Mesodermal cell (in vitro differentiated cells): Measurements from ENCODE around the gene PDGFRB. TPM values are rescaled to one million over a fixed set of nuclear protein-coding genes. Genes with fewer than 3 reads are reported as not detected.
A peak's percentile ranks its signal among the peaks of the same experiment; 100 is the strongest.

Experiments
- H3K27ac ChIP-seq: 2 replicates; pipeline ENCODE4 v1.7.0; 2013; ENCODE audit warnings: mild to moderate bottlenecking, low read depth, low read length, moderate library complexity; ENCODE audit not compliant: severe bottlenecking
- H3K36me3 ChIP-seq: 2 replicates; pipeline ENCODE4 v1.7.1; 2013; ENCODE audit warnings: mild to moderate bottlenecking, low read length, moderate library complexity; ENCODE audit not compliant: control insufficient read depth, insufficient read depth
- H3K4me1 ChIP-seq: one replicate; pipeline ENCODE4 v1.7.1; 2013; ENCODE audit warnings: mild to moderate bottlenecking, low read length; ENCODE audit not compliant: insufficient read depth, control insufficient read depth, poor library complexity, severe bottlenecking
- H3K4me3 ChIP-seq: 2 replicates; pipeline ENCODE4 v1.7.0; 2013; ENCODE audit warnings: low read length, control low read depth, mild to moderate bottlenecking; ENCODE audit not compliant: insufficient read depth, poor library complexity, severe bottlenecking; ENCODE audit errors: extremely low read depth
- H3K9me3 ChIP-seq: 2 replicates; pipeline ENCODE4 v1.7.1; 2013; ENCODE audit warnings: mild to moderate bottlenecking, low read length, moderate library complexity; ENCODE audit not compliant: control insufficient read depth
- WGBS, 2 experiments: methylation state at CpG; one replicate each; pipeline ENCODE4 v1.1.5; 2013; ENCODE audit warnings: missing lambda C conversion rate in 2 of 2; ENCODE audit not compliant: insufficient coverage in 2 of 2; 5-methylcytosine and 5-hydroxymethylcytosine counted together
- polyA plus RNA-seq, 2 experiments: library from polyadenylated mRNA; stranded (reverse); fragments of 50-300 nt; gene quantifications; one replicate each; pipeline ENCODE4 v1.2.3, GENCODE V29; 2013

PDGFRB gene
- polyA plus RNA-seq (2013, experiment 1 of 2) = 95.2 TPM
- 84.5 TPM for polyA plus RNA-seq (2013, experiment 2 of 2)

DNA sequence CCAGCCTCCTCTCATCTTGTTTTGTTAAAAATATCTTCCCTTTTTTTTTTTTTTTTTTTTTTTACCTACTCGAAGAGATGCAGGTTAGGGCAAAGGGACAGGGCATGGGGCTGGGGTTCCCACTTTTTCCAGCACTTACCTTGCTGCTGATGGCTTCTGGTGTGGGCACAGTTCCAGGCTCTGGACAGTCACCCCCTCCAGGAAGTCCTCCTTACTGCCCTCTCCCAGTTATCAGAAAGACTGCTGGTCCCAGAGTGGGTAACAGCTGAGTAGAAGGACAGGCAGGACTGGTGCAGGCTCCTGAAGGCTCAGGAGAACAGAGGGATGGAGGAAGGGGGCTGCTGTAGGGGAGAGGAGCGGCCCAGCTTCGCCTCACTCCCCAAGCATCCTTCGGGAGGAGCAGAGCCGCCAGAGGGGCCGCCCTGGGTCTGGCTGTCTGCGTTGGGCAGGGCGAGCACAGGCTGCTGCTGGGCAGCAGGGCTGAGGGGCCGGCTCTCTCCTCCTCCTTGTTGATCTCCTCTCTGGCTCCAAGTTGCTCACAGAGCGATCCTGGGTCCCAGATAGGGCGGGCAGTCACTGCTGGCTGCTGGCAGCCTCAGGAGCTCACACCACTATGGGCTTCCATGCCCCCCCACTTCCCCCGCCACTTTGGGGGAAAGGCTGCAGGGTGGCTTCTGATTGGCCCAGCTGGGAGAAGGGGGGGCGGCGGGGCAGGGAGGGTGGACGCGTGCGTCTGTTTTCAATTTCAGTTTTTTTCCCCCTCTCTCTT is at the start of gene PDGFRB:
Gene PDGFRB (minus strand): TSS at position 588 of the 769 bp plus-strand sequence. CDS start 18,798 bp downstream, outside the sequence.
- Histone ChIP-seq H3K27ac (peak within 1 kb of the TSS; percentile 84), H3K4me1 (peaks cover 67% of the 10 kb centered on the region), H3K36me3 (peaks cover 15% of the 10 kb centered on the region), H3K4me3 (peak within 1 kb of the TSS; percentile 54), H3K9me3 (no peaks in the 10 kb centered on the region)
- WGBS, 2 experiments = 11 to 13% methylated on average over 6 to 10 of the region's 17 CpGs

DNA sequence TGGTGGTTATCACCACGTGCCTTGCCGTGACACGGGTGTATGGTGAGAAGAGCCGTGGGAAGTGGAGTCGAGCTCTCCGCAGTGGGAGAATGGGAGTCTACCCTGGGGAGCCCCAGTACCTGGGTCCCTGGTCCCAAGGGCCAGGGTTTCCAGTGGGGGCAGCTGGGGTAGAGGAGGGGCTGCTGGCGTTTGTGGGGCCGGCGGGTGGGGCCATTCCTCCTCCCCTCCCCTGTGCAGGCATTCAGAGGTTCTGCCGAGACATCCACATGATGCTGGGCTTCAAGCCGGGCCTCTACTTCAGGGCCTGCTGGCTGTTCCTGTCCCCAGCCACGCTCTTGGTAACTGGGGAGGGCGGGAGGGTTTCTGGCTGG is 48.9 kb upstream of the PDGFRB start:
- H3K9me3 ChIP-seq = no peaks in the 10 kb centered on the region
- no peak overlapping the region for H3K27ac ChIP-seq
- no peaks in the 10 kb centered on the region for H3K36me3 ChIP-seq
- H3K4me1 ChIP-seq = peaks cover 3% of the 10 kb centered on the region
- WGBS, 2 experiments = 90 to 98% methylated on average over 10 to 11 of the region's 13 CpGs
- no peak overlapping the region for H3K4me3 ChIP-seq

DNA sequence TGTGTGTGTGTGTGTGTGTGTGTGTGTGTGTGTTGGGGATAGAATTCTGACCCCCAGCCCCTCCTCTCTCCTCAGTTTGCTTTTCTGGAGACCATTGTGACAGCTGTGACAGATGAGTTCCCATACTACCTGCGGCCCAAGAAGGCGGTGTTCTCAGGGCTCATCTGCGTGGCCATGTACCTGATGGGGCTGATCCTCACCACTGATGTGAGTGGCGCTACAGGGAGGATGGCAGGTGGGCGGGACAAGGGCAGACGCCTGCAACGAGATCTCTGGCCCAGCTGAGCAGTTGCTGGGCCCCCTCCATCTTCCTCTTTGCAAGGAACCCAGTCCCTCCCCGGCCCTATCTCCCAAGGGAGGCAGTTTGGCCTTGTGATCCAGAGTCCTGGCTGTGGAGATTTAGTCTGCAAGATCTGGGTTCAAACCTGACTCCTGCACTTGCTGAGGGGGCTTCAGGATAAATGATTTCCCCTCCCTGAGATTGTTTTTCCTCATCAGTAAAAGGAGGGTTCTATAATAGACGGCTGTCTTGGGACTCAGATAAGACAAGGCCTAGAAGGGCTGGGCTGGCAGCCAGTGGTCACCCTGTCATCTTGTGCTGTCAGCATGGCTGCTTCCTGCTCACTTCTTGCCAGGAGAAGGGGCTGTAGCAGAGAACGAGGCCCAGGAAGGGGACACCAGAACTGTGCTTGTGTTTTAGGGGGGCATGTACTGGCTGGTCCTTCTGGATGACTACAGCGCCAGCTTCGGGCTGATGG is 48.4 kb upstream of the PDGFRB start:
- WGBS, 2 experiments = 86 to 87% methylated on average over 12 of the region's 12 CpGs
- H3K4me3 ChIP-seq = no peak overlapping the region
- H3K4me1 ChIP-seq = peaks cover 3% of the 10 kb centered on the region
- H3K27ac ChIP-seq = no peak overlapping the region
- H3K9me3 ChIP-seq = no peaks in the 10 kb centered on the region
- no peaks in the 10 kb centered on the region for H3K36me3 ChIP-seq

DNA sequence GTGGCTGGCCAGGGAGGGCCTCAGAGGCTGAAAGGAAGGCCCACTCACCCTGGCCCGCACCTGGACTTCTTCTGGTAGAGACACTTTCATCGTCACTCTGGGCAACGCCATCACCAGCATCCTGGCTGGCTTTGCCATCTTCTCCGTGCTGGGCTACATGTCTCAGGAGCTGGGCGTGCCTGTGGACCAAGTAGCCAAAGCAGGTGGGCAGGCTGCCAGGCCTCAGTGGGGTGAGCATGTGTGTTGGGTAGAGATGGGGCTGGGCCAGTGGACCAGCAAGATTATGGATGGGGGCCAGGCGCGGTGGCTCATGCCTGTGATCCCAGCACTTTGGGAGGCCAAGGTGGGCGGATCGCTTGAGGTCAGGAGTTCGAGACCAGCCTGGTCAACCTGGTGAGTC is 46.9 kb upstream of the PDGFRB start:
- no peaks in the 10 kb centered on the region for H3K9me3 ChIP-seq
- no peaks in the 10 kb centered on the region for H3K36me3 ChIP-seq
- whole genome bisulfite sequencing, 2 experiments = 91 to 93% methylated on average over 9 to 10 of the region's 10 CpGs
- no peaks in the 10 kb centered on the region for H3K4me1 ChIP-seq
- H3K4me3 ChIP-seq = no peak overlapping the region
- H3K27ac ChIP-seq = no peak overlapping the region

DNA sequence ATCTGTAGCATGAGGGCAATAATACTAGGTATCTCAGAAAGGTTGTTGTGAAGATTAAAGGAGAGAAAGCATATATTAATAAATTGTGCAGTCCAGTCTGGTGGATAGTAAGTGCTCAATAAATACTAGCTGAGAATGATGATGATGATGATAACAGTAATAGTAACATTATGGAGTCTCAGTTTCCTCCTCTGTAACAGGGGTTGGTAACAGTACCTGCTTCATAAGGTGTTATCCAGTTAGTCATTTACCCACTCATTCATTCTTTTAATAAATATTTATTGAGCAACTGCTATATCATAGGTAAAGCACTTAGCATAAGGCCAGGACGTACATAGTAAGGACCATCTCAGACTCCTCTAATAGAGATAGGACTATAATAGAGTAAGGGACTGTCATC is 41.8 kb upstream of the PDGFRB start:
- Histone ChIP-seq H3K36me3 (no peaks in the 10 kb centered on the region), H3K4me3 (no peak overlapping the region), H3K4me1 (no peaks in the 10 kb centered on the region), H3K9me3 (no peaks in the 10 kb centered on the region), H3K27ac (no peak overlapping the region)
- no CpG with 5 or more reads among the region's 1 CpG for WGBS, 2 experiments

DNA sequence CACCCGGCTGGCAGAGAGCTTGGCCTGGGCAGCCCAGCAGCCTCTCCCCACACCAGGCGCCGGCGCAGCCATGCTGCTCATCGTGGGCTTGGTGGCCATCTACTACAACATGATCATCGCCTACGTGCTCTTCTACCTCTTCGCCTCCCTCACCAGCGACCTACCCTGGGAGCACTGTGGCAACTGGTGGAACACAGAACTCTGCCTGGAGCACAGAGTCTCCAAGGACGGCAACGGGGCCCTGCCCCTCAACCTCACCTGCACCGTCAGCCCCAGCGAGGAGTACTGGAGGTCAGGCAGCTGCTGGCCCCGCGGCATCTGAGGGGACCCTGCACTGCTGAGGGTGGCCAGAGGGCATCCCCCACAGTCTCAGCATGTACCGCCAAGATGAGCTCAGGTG is 41.3 kb upstream of the PDGFRB start:
- H3K27ac ChIP-seq = no peak overlapping the region
- no peaks in the 10 kb centered on the region for H3K36me3 ChIP-seq
- 90 to 95% methylated on average over 12 to 15 of the region's 16 CpGs for WGBS, 2 experiments
- no peaks in the 10 kb centered on the region for H3K9me3 ChIP-seq
- H3K4me1 ChIP-seq = no peaks in the 10 kb centered on the region
- H3K4me3 ChIP-seq = no peak overlapping the region

DNA sequence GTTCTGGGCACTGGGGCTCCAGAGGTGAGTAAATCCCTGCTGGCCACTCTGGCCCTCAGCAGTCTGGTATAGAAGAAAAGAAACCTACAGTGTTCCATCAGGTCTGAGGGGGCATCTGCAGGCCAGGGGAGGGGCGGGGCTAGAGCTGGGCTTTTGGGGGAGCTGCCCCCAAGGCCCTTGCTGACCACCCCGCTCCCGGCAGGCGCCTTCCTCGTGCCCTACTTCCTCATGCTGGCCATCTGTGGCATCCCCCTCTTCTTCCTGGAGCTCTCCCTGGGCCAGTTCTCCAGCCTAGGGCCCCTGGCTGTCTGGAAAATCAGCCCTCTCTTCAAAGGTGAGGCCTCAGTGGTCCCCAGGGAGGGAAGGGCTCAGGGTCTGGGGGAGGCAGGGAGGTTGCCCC is 40.9 kb upstream of the PDGFRB start:
- Histone ChIP-seq H3K9me3 (no peaks in the 10 kb centered on the region), H3K27ac (no peak overlapping the region), H3K36me3 (no peaks in the 10 kb centered on the region), H3K4me3 (no peak overlapping the region), H3K4me1 (no peaks in the 10 kb centered on the region)
- WGBS, 2 experiments = 94 to 95% methylated on average over 3 to 5 of the region's 5 CpGs

DNA sequence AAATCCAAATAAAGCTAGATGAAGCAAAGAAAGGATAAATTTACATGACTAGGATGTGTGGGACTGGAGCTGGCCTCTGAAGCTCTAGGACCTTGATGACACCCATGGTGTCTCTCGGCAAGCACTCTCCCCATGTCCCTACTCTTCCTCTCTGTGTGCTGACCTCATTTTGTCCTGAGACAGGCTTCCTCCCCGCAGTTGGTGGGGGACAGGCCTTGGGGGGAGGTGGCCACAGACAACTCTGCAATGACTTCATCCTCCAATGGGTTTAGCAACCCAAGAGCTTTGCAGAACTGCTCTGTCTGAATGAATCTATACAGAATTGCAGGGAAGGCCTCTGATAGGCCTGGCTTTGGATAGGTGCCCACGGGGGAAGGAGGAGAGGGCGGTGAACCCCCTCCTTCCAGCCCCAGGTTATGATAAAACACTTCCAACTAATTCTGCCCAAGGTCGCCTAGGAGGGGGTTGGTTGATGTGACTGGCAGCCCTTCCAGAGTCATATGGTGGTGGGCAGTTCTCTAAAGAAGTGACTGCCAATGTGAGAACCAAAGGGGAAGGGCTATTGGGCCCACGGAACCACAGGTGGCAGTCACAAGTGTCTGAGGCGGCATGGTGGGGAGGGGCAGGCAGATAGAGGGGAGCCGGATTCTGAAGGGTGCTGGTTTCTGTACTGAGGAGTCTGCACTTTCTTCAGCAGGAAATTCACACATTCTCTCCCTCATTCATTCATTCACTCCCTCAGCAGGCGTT is 40.3 kb upstream of the PDGFRB start:
- Histone ChIP-seq H3K4me1 (peaks cover 2% of the 10 kb centered on the region), H3K9me3 (no peaks in the 10 kb centered on the region), H3K36me3 (no peaks in the 10 kb centered on the region), H3K27ac (no peak overlapping the region), H3K4me3 (no peak overlapping the region)
- 89 to 97% methylated on average over 4 to 6 of the region's 9 CpGs for WGBS, 2 experiments

DNA sequence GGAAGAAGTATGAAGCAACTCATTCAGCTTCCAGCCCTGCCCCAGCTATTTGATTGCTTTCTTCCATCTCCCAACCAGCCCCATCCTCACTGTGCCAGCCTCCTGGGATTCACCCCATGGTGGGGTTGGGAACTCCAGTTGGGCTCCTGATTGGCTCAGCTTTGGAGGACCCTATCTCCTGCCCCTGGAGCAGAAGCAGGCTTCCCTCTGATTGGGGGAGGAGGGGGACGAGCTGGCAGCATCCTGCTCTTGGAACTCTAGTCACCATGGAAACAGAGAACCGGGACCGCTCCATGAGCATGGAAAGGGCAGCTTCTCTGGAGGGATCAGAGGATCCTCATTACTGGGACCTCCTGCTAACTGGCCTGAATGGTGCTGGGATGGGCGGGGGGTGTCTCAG is 36.8 kb upstream of the PDGFRB start:
- peaks cover 11% of the 10 kb centered on the region for H3K4me1 ChIP-seq
- no peaks in the 10 kb centered on the region for H3K9me3 ChIP-seq

DNA sequence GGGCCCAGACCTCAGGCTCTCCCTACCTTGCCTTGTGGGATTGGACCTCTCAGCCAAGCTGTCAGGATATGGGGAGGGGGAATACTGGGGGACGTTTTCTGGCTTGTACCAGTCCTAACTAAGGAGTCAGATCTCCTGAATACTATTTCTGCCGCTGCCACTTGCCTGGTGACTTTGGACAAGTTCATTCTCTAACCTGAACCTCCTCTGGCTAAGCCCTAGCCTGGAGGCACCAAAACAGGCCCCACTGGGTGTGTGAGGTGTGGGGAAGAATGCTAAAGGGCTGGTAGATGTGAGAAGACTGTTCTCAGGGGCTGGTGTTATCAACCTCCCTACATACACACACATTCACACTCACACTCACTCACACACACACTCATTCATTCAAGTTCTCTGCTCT is 35.3 kb upstream of the PDGFRB start:
- Histone ChIP-seq H3K4me3 (no peak overlapping the region), H3K36me3 (no peaks in the 10 kb centered on the region), H3K9me3 (no peaks in the 10 kb centered on the region), H3K4me1 (peaks cover 11% of the 10 kb centered on the region), H3K27ac (no peak overlapping the region)
- 20 to 26% methylated on average over 1 to 2 of the region's 2 CpGs for WGBS, 2 experiments

More for the DNA sequence above, 36.8 kb upstream of the PDGFRB start:
- Histone ChIP-seq H3K27ac (no peak overlapping the region), H3K36me3 (no peaks in the 10 kb centered on the region), H3K4me3 (no peak overlapping the region)
- WGBS, 2 experiments = 57 to 69% methylated on average over 3 to 4 of the region's 4 CpGs
